H9 (cell line): ENCODE measurements around the gene BAAT. TPM values are rescaled to one million over a fixed set of nuclear protein-coding genes. Genes with fewer than 3 reads are reported as not detected.

ENCODE experiments used
- DNase-seq: peaks from one replicate; pipeline ENCODE4 v3.0.0-alpha.2; 2017
- H2AFZ ChIP-seq: one replicate; pipeline ENCODE4 v1.6.1; 2013; ENCODE audit warnings: mild to moderate bottlenecking, low read length, control low read depth, moderate library complexity
- H2AK5ac ChIP-seq: 2 replicates; pipeline ENCODE4 v1.6.1; 2013; ENCODE audit warnings: low read length, control low read depth, mixed read lengths; ENCODE audit not compliant: insufficient read length
- H2BK120ac ChIP-seq: one replicate; pipeline ENCODE4 v1.6.1; 2013; ENCODE audit warnings: low read depth, mild to moderate bottlenecking, low read length, control low read depth, inconsistent platforms; ENCODE audit not compliant: poor library complexity, severe bottlenecking
- H2BK12ac ChIP-seq: 2 replicates; pipeline ENCODE4 v1.6.1; 2013; ENCODE audit warnings: low read length, control low read depth, mixed read lengths, low read depth; ENCODE audit not compliant: insufficient read length
- H2BK15ac ChIP-seq: 2 replicates; pipeline ENCODE4 v1.6.1; 2013; ENCODE audit warnings: low read depth, low read length, control low read depth
- H2BK20ac ChIP-seq: one replicate; pipeline ENCODE4 v1.6.1; 2013; ENCODE audit warnings: low read depth, mild to moderate bottlenecking, low read length, control low read depth, inconsistent platforms; ENCODE audit not compliant: poor library complexity, severe bottlenecking
- H2BK5ac ChIP-seq: 2 replicates; pipeline ENCODE4 v1.6.1; 2013; ENCODE audit warnings: low read length, control low read depth, mixed read lengths; ENCODE audit not compliant: insufficient read length
- H3K14ac ChIP-seq: 2 replicates; pipeline ENCODE4 v1.6.1; 2013; ENCODE audit warnings: low read length, control low read depth; ENCODE audit not compliant: insufficient read depth
- H3K18ac ChIP-seq: 2 replicates; pipeline ENCODE4 v1.6.1; 2013; ENCODE audit warnings: low read depth, mild to moderate bottlenecking, mixed read lengths, low read length, control low read depth; ENCODE audit not compliant: insufficient read length
- H3K23ac ChIP-seq: 2 replicates; pipeline ENCODE4 v1.6.1; 2013; ENCODE audit warnings: low read length, control low read depth, mixed read lengths, low read depth; ENCODE audit not compliant: insufficient read length
- H3K23me2 ChIP-seq: 2 replicates; pipeline ENCODE4 v1.6.1; 2013; ENCODE audit warnings: low read depth, mild to moderate bottlenecking, mixed read lengths, low read length, control low read depth; ENCODE audit not compliant: insufficient read length, poor library complexity, severe bottlenecking
- H3K27ac ChIP-seq: 2 replicates; pipeline ENCODE4 v1.5.1; 2013; ENCODE audit warnings: low read length, control low read depth, mixed read lengths, low read depth; ENCODE audit not compliant: insufficient read length
- H3K27me3 ChIP-seq: 2 replicates; pipeline ENCODE4 v1.6.1; 2013; ENCODE audit warnings: low read length, control low read depth, inconsistent platforms; ENCODE audit not compliant: insufficient read depth
- H3K4ac ChIP-seq: 2 replicates; pipeline ENCODE4 v1.6.1; 2013; ENCODE audit warnings: low read depth, mild to moderate bottlenecking, control low read depth, inconsistent platforms, low read length, moderate library complexity
- H3K4me1 ChIP-seq: 2 replicates; pipeline ENCODE4 v1.6.1; 2013; ENCODE audit warnings: low read length, control low read depth, inconsistent platforms; ENCODE audit not compliant: insufficient read depth
- H3K4me2 ChIP-seq: 2 replicates; pipeline ENCODE4 v1.6.1; 2013; ENCODE audit warnings: low read length, control low read depth, mixed read lengths; ENCODE audit not compliant: insufficient read length, insufficient read depth
- H3K56ac ChIP-seq: 2 replicates; pipeline ENCODE4 v1.6.1; 2013; ENCODE audit warnings: low read depth, mild to moderate bottlenecking, mixed read lengths, low read length, control low read depth; ENCODE audit not compliant: insufficient read length
- H3K79me1 ChIP-seq: 2 replicates; pipeline ENCODE4 v1.6.1; 2013; ENCODE audit warnings: low read depth, mild to moderate bottlenecking, moderate library complexity, low read length, control low read depth, inconsistent platforms; ENCODE audit not compliant: insufficient read depth, poor library complexity, severe bottlenecking
- H3K79me2 ChIP-seq: 2 replicates; pipeline ENCODE4 v1.6.1; 2013; ENCODE audit warnings: low read length, control low read depth, inconsistent platforms; ENCODE audit not compliant: insufficient read depth
- H3K9ac ChIP-seq: 2 replicates; pipeline ENCODE4 v1.6.1; 2013; ENCODE audit warnings: low read length, control low read depth, mixed read lengths; ENCODE audit not compliant: insufficient read length; ENCODE audit errors: extremely low read depth
- H3K9me3 ChIP-seq: one replicate; pipeline ENCODE4 v1.6.1; 2013; ENCODE audit warnings: low read depth, low read length, inconsistent platforms; ENCODE audit not compliant: control insufficient read depth
- H3T11ph ChIP-seq: one replicate; pipeline ENCODE4 v1.6.1; 2013; ENCODE audit warnings: mild to moderate bottlenecking, low read length, control low read depth, inconsistent platforms
- H4K20me1 ChIP-seq: one replicate; pipeline ENCODE4 v1.6.1; 2013; ENCODE audit not compliant: control insufficient read depth, insufficient read length, insufficient read depth
- H4K5ac ChIP-seq: 2 replicates; pipeline ENCODE4 v1.6.1; 2013; ENCODE audit warnings: low read depth, mild to moderate bottlenecking, mixed read lengths, low read length, control low read depth; ENCODE audit not compliant: insufficient read length
- H4K8ac ChIP-seq: replicated peaks from 2 replicates; pipeline ENCODE4 v1.6.1; 2013; ENCODE audit warnings: low read length, control low read depth, mixed read lengths, low read depth; ENCODE audit not compliant: insufficient read length
- H4K91ac ChIP-seq: 2 replicates; pipeline ENCODE4 v1.6.1; 2013; ENCODE audit warnings: low read depth, mild to moderate bottlenecking, moderate library complexity, mixed read lengths, low read length, control low read depth; ENCODE audit not compliant: insufficient read length
- H3K27ac Mint-ChIP-seq, 3 experiments: 2 replicates in 2 of 3; 3 replicates in 1 of 3; pipeline ENCODE4 v1.8.0; 2020 to 2021; ENCODE audit warnings: mixed read lengths in 3 of 3, mild to moderate bottlenecking in 1 of 3, moderate library complexity in 1 of 3
- H3K27me3 Mint-ChIP-seq: 2 replicates; pipeline ENCODE4 v1.8.0; 2021; ENCODE audit warnings: low read depth, mild to moderate bottlenecking, moderate library complexity, mixed read lengths
- H3K36me3 Mint-ChIP-seq, 3 experiments: 2 replicates in 2 of 3; 3 replicates in 1 of 3; pipeline ENCODE4 v1.8.0; 2020 to 2021; ENCODE audit warnings: low read depth in 3 of 3, mixed read lengths in 3 of 3; ENCODE audit not compliant: insufficient read depth in 1 of 3
- H3K4me1 Mint-ChIP-seq, 2 experiments: 2 replicates each; pipeline ENCODE4 v1.8.0; 2020; ENCODE audit warnings: mixed read lengths in 2 of 2
- H3K4me3 Mint-ChIP-seq, 2 experiments: 2 replicates in 1 of 2; 3 replicates in 1 of 2; pipeline ENCODE4 v1.8.0; 2020 to 2021; ENCODE audit warnings: mild to moderate bottlenecking in 2 of 2, mixed read lengths in 2 of 2, moderate library complexity in 1 of 2
- H3K9me3 Mint-ChIP-seq, 2 experiments: 2 replicates in 1 of 2; 3 replicates in 1 of 2; pipeline ENCODE4 v1.8.0; 2020; ENCODE audit warnings: mild to moderate bottlenecking in 2 of 2, mixed read lengths in 2 of 2, moderate library complexity in 1 of 2
- CTCF ChIP-seq: fragments of 200-600 bp; sonication (generic); conservative IDR thresholded peaks from 3 replicates; pipeline ENCODE4 v1.8.0; 2021; ENCODE audit warnings: antibody characterized with exemption, mild to moderate bottlenecking
- WGBS: extraction: QIAGEN DNeasy Blood & Tissue Kit; methylation state at CpG from one replicate; pipeline ENCODE4 v1.1.7; 2013; ENCODE audit warnings: missing lambda C conversion rate, low lambda C conversion rate, mixed read lengths; ENCODE audit not compliant: insufficient read length; ENCODE audit errors: extremely low coverage; 5-methylcytosine and 5-hydroxymethylcytosine counted together
- total RNA-seq: library from RNA; stranded (reverse); gene quantifications from 2 replicates; pipeline ENCODE4 v1.2.1, GENCODE V29; 2021

Gene BAAT
- total RNA-seq, 1 experiment from 2014 or later: 0.09 TPM

- Histone ChIP-seq H3T11ph (no peak overlapping the region), H4K91ac (no peak overlapping the region), H3K23ac (no peak overlapping the region), H2AK5ac (no peak overlapping the region), H3K79me2 (no peaks in the 10 kb centered on the region), H3K9me3 (no peaks in the 10 kb centered on the region), H3K4me1 (no peaks in the 10 kb centered on the region), H3K79me1 (no peaks in the 10 kb centered on the region), H3K56ac (no peak overlapping the region), H2BK20ac (no peak overlapping the region), H2BK15ac (no peak overlapping the region), H3K27ac (no peak overlapping the region), H3K9ac (no peak overlapping the region), H3K4me2 (no peak overlapping the region), H2AFZ (no peak overlapping the region), H4K5ac (no peak overlapping the region), H3K14ac (no peak overlapping the region), H4K8ac (no peak overlapping the region), H3K23me2 (no peaks in the 10 kb centered on the region), H2BK12ac (no peak overlapping the region), H3K4ac (no peak overlapping the region), H2BK5ac (no peak overlapping the region), H3K27me3 (no peaks in the 10 kb centered on the region), H3K18ac (no peak overlapping the region), H4K20me1 (no peaks in the 10 kb centered on the region), H2BK120ac (no peak overlapping the region)
- Mint-ChIP-seq H3K9me3 (no peaks in the 10 kb centered on the region), H3K4me1 (peaks cover 4 to 7% of the 10 kb centered on the region in 2 experiments; a peak in 3 of 4 replicates), H3K27ac (no peak overlapping the region), H3K36me3 (no peaks in the 10 kb centered on the region), H3K4me3 (no peak overlapping the region), H3K27me3 (no peaks in the 10 kb centered on the region)
- no peak for DNase-seq
- TF ChIP-seq CTCF: no peak
- no CpG with 5 or more reads among the region's 2 CpGs for WGBS
These were observed 14.8 kb downstream of the BAAT start for GRCh38 chr9:101369884-101370531.
